KOPT-K1 (cell line): Measurements from ENCODE around the gene ATP11C.
"Not testable (repeated sequence)": the region's sequence is repeated elsewhere in the genome, so short reads cannot be mapped to it uniquely, and the experiment has no call there.

Experiments used
- H3K27ac ChIP-seq: fragments of 200-600 bp; sonication (generic); 2 replicates; pipeline ENCODE4 v1.5.1; 2016; ENCODE audit warnings: antibody characterized with exemption, mild to moderate bottlenecking, low read depth, low read length; ENCODE audit not compliant: poor library complexity, severe bottlenecking
- H3K36me3 ChIP-seq: fragments of 200-600 bp; sonication (generic); 2 replicates; pipeline ENCODE4 v1.5.1; 2017; ENCODE audit warnings: antibody characterized with exemption, mild to moderate bottlenecking, low read length, moderate library complexity; ENCODE audit not compliant: insufficient read depth
- H3K9me3 ChIP-seq: fragments of 200-600 bp; sonication (generic); 2 replicates; pipeline ENCODE4 v1.5.1; 2017; ENCODE audit warnings: antibody characterized with exemption, low read length, mild to moderate bottlenecking; ENCODE audit not compliant: insufficient read depth, poor library complexity, severe bottlenecking

ATP11C gene

DNA sequence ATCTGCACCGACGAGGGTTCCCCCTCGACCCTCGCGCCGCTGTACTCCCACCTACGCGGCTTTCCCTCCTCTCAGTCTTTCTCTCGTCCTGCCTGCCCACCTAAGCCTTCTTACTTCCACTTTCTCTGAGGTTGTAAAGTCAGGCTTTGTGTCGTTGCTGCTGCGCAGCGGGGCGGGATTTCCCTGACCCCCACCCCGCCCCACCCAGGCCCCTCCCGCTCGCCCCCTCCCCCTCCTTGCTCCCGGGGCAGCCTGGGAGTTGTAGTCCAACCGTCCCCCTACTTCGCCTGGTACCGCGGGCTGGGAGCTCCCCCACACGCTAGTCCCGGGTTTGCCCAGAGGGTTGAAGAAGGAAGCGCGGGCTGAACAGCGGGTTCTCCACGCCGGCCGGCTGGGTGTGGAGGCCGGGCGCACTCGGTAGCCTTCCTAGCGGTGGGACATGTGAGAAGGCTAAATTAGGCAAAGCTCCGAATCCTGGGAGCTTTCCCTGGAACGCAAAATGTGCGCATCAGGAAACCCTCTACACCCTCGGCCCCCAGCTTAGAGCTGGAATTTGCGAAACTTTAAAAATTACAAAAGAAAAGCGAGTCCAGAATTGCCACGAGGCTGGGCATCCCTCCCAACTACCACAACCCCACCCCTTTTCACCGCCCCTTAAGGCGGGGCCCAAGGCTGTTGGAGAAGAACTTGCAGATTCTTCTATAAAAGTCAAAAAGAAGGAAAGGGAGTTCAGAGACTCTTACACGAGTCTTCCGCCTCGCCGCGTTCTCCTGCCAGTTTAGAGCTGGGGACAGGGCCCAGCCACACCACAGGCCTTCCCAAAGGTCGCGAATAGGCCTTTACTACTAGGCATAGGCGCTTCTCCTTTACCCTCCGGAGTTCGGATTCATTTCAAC is at the start of gene ATP11C:
ATP11C (minus strand) TSS at position 153 of the 896 bp plus-strand sequence. CDS start 1,011 bp downstream, outside the sequence.
- Histone ChIP-seq H3K9me3 (no peaks in the 10 kb centered on the region), H3K27ac (peak within 1 kb of the TSS; percentile 76), H3K36me3 (no peaks in the 10 kb centered on the region)

DNA sequence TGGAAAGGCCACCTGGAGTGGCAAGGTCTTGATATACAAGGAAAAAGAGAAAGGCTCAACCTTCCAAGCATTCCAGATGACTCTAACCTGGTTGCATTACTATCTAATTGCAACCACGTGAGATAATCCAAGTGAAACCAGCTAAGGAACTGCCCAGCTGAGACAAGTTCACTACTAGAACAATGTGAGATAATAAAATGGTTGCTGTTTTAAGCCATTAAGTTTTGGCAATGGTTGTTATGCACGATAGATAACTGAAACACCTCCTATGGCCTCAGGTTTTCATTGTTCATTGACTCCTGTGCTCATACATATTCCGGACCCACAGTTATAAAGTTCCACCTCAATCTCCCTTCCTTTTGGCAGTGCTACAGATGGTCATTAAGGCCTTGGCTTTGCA is 41.6 kb upstream of the ATP11C start:
- Histone ChIP-seq H3K36me3 (no peaks in the 10 kb centered on the region), H3K9me3 (no peaks in the 10 kb centered on the region), H3K27ac (no peak overlapping the region)

DNA sequence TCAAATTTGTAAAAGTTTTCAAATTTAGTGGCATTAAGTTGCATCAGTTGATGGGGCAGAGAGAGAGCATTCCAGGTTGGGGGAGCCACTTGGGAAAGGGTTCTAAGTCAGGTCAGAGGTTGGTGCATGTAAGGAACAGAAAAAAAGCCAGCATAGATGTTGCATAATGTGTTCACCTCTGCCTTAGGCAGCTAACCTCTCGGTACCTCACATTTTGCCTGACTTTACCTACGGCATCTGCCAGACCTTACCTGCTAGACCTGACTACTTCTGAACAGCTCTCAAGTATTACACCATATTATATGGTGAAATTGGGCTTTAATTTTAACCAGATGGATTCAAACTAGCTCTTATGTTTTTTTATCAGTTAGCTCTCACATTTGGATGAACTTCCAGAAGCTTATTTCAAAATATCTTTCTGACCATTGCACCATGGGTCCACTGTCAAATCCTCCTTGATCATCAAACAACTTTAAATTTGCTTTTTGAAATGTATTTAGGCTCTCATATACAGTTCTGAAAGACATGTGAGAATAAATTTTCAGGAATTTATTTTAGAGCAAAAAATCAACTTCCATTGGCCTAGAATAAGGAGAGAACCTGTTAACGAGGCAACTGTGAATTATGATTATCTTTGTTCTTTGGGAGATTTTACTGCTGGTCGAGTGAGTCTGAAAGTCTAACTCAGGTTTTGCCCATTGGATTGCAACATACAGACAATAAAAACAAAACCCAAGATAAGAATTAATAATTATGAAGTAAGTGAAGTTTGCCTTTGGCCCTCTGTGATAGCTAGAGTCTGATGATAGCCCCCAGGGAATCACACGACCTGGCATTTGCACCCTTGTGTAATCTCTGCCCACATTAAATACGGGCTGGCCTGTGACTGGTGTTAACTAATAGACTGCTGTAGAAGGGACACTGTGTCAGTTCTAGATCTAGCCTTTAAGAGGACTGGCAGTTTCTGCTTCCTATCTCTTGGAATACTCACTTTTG is 40.1 kb upstream of the ATP11C start:
- H3K36me3 ChIP-seq: no peaks in the 10 kb centered on the region
- H3K27ac ChIP-seq: no peak overlapping the region
- H3K9me3 ChIP-seq: no peaks in the 10 kb centered on the region

DNA sequence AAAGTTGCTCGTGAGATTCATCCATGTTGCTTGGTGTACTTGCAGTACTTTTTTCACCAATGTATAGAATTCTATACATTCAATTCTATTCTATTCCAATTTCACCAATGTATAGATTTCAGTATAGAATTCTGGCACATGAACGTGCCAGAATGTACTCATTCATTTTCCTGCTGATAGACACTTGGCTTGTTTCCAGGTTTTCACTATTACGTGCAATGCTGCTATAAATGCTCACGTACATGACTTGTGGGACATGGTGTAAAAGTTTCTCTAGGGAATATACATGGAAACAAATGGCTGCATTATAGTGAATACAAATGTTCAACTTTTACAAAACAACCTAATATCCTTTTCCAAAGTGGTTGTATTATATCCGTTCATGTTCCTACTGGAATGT is 39.3 kb upstream of the ATP11C start:
- Histone ChIP-seq H3K27ac (no peak overlapping the region), H3K9me3 (no peaks in the 10 kb centered on the region), H3K36me3 (no peaks in the 10 kb centered on the region)

DNA sequence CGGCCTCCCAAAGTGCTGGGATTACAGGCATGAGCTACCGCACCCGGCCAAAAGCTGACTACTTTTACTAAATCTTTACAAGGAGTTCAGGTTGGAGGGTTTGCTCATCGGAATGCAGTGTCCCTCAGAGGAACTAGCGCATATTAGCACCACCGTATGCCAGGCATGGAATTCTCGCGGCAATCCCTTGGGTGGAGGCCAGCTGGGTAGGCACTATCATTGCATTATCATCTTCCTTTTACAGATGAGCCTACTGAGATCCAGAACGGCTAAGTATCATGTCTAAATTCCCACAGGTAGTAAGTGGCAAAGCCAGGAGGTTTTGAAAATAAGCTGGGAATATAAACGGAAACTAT is 38.5 kb upstream of the ATP11C start:
- no peaks in the 10 kb centered on the region for H3K36me3 ChIP-seq
- no peak overlapping the region for H3K27ac ChIP-seq
- H3K9me3 ChIP-seq: no peaks in the 10 kb centered on the region

DNA sequence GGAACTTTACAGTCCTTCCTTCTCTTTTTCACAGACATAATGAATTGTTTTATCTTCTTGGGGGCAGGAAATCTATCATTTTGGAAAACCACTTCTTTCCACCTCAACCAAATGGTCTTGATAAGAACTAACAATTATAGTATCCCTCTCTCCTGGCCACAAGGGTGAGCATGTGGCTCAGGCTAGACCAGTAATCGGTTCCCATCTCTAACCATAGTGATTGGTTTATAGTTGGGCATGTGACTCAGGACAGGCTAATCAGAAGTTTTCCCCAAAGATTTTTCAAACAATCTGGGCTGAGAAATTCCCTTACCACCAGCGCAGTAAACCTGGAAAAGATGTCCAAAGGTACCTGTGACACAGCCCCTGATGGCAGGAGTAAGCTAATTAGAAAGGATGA is 36.4 kb upstream of the ATP11C start:
- Histone ChIP-seq H3K36me3 (no peaks in the 10 kb centered on the region), H3K9me3 (no peaks in the 10 kb centered on the region), H3K27ac (no peak overlapping the region)

DNA sequence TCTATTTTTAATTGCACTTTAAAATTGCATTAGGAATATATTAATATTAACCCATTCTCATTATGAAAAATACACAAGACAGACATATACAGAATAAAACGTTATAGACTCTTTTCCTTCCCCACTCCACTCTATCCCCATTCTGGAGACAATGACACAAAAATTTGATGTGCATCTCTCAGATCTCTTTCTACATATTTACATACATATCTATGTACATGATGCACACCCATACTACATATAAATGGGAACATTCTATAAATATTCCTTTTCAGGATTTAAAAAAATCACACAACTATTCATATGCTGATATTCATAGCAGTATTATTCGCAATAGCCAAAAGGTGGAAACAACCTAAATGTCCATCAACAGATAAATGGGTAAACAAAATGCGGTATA is 34.9 kb upstream of the ATP11C start:
- Histone ChIP-seq H3K27ac (no peak overlapping the region), H3K9me3 (no peaks in the 10 kb centered on the region), H3K36me3 (no peaks in the 10 kb centered on the region)

DNA sequence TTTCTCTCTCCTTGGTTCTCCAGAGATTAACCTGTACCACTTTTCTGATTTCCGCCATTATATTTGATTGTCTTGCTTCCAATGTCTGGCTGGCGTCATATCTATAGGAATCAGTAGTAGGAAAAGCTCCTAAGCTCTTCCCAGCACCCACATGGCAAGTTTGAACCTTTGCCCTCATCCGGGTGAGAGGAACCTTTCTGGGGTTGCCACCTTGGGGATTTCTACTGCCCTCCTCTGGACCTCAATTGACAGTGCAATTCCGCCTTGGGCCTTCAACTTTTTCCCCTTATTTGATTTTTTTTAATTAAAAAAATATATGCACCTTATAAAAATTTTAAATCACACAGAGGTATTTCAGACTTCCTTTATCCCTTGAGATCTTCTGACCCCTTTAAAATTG is 34.4 kb upstream of the ATP11C start:
- no peak overlapping the region for H3K27ac ChIP-seq
- no peaks in the 10 kb centered on the region for H3K9me3 ChIP-seq
- H3K36me3 ChIP-seq: no peaks in the 10 kb centered on the region

DNA sequence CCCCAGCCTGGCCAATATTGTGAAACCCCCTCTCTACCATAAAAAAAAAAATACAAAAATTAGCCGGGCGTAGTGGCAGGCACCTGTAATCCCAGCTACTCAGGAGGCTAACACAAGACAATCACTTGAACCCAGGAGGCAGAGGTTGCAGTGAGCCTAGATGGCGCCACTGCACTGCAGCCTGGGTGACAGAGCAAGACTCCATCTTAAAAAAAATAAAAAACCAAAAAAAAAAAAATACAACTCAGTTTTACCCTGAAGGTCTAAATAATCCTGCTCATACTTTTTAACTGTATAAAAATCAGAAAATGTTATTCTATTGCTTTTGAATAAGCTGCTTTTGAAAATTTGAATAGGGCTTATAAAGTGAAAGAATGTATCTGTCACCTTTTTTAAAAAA is 33.3 kb upstream of the ATP11C start:
- H3K27ac ChIP-seq, H3K36me3 ChIP-seq, H3K9me3 ChIP-seq: not testable (repeated sequence)

DNA sequence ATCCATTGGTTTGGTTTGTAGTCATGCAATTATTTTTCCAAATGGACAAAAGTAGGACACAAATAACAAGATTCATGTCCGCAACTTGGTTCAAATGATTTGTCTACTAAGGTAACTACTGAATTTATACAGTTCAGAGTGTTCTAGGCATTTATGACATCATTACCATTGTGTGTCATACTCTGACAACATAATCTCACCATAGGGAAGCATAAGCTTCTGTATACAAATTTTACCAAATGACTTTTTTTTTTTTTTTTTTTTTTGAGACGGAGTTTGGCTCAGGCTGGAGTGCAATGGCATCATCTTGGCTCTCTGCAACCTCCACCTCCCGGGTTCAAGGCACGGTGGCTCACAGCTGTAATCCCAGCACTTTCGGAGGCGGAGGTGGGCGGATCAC is 32.6 kb upstream of the ATP11C start, which contains the start of gene CXorf66:
CXorf66 (minus strand) TSS at position 101 of the 400 bp plus-strand sequence; CDS start at position 76, 25 bp downstream.
- no peaks in the 10 kb centered on the region for H3K36me3 ChIP-seq
- no peaks in the 10 kb centered on the region for H3K9me3 ChIP-seq
- no peak within 1 kb of the TSS for H3K27ac ChIP-seq

DNA sequence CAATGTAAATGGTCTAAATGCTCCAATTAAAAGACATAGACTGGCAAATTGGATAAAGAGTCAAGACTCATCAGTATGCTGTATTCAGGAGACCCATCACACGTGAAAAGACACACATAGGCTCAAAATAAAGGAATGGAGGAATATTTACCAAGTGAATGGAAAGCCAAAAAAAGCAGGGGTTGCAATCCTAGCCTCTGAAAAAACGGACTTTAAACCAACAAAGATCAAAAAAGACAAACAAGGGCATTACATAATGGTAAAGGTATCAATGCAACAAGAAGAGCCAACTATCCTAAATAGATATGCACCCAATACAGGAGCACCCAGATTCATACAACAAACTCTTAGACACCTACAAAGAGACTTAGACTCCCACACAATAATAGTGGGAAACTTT is 28.2 kb upstream of the ATP11C start:
- not testable (repeated sequence) for H3K9me3 ChIP-seq, H3K27ac ChIP-seq, H3K36me3 ChIP-seq

DNA sequence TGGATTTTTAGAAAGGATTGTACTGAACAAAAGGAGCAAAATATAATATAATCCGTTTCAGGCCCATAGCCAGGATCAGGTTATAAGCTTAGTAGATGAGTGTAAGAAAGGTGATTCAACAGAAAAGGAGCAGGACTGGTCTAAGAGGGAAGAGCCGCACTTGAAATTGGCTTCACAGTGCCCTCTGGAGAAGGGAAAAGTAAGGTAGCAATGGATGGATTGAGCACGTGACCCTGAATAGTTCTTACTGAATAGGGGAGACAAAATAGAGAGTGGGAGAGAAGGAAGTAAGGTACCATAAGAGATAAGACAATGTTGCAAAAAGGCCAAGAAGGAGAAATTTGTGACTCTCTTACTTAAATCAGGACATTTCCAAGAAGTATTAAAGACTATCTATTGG is 16.9 kb upstream of the ATP11C start:
- H3K9me3 ChIP-seq: no peaks in the 10 kb centered on the region
- H3K36me3 ChIP-seq: no peaks in the 10 kb centered on the region
- H3K27ac ChIP-seq: no peak overlapping the region

DNA sequence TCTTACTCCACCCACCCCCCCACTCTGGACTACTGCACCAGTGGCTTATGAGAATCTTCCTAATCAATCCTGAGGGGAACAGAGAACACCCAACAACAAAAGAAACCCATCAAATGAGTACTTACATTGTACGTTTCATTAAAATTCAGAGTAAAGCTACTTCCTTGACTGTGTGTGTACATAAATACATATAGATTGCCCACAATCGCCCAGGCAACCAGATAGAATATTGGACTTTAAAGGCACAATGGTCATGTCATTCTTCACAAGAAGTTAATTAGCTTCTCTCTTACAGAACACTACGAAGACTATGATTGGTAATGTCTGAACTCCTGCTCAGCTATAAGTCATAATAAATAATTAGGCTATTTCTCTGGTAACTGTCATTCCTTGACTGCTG is 12.2 kb upstream of the ATP11C start:
- Histone ChIP-seq H3K9me3 (no peaks in the 10 kb centered on the region), H3K27ac (no peak overlapping the region), H3K36me3 (no peaks in the 10 kb centered on the region)

DNA sequence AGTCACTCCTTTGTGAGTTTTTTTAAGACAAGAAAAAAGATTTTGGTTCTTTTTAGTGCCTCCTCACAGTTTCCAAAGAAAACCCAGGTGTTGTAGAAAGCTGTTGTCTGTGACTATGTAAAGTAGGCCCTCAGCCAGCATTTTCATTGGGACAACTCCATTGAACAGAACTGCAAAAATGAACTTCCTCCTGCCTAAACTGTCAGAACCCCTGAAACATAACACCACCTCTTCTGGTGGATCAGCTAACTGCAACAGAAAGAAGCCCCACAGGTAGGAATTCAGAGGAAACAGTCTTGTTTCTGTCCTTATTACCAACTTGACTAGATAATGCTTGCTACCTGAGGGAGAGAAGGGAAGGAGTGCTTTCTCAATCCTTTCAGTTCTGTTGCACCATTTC is 3.4 kb upstream of the ATP11C start:
- Histone ChIP-seq H3K9me3 (no peaks in the 10 kb centered on the region), H3K27ac (no peak overlapping the region), H3K36me3 (no peaks in the 10 kb centered on the region)

DNA sequence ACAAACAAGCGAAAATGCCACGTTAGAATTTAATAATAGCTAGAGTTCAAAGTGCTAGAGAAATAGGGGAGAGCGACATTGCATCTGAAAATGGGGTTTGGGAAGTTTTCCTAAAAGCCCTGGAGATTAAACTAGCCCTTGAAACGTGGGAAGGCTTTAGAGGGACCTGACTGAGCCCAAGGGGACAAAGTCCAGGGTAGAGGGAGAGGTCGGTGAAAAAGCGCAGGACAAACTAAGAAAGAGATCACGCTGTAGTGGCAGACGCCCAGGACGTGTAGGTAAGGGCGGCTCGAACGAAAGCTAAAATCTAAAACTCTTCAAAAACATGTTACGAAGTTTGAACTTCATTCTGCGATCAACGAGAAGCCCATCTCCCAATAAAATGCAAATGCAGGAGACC is 1.1 kb upstream of the ATP11C start:
- H3K36me3 ChIP-seq: no peaks in the 10 kb centered on the region
- peak overlapping the region; percentile 76 for H3K27ac ChIP-seq
- H3K9me3 ChIP-seq: no peaks in the 10 kb centered on the region
